Endothelial cell (in vitro differentiated cells): ENCODE data around the gene PMP22. TPM values are rescaled to one million over a fixed set of nuclear protein-coding genes. Genes with fewer than 3 reads are reported as not detected.
A peak's percentile ranks its signal among the peaks of the same experiment; 100 is the strongest.

ENCODE experiments used
- DNase-seq: peaks from one replicate; pipeline ENCODE4 v3.0.0; 2021; ENCODE audit warnings: low spot score
- H3K27ac Mint-ChIP-seq: one replicate; pipeline ENCODE4 v1.8.0; 2021; ENCODE audit warnings: mixed read lengths, inconsistent platforms; ENCODE audit not compliant: unreplicated experiment
- H3K27me3 Mint-ChIP-seq: one replicate; pipeline ENCODE4 v1.8.0; 2021; ENCODE audit warnings: mild to moderate bottlenecking, moderate library complexity, mixed read lengths, inconsistent platforms; ENCODE audit not compliant: unreplicated experiment
- H3K36me3 Mint-ChIP-seq: one replicate; pipeline ENCODE4 v1.8.0; 2021; ENCODE audit warnings: mild to moderate bottlenecking, low read depth, mixed read lengths, inconsistent platforms; ENCODE audit not compliant: unreplicated experiment
- H3K4me1 Mint-ChIP-seq: one replicate; pipeline ENCODE4 v1.8.0; 2021; ENCODE audit warnings: mild to moderate bottlenecking, mixed read lengths, inconsistent platforms; ENCODE audit not compliant: unreplicated experiment
- H3K4me3 Mint-ChIP-seq: one replicate; pipeline ENCODE4 v1.8.0; 2021; ENCODE audit warnings: mild to moderate bottlenecking, mixed read lengths, inconsistent platforms; ENCODE audit not compliant: unreplicated experiment
- H3K9me3 Mint-ChIP-seq: one replicate; pipeline ENCODE4 v1.8.0; 2021; ENCODE audit warnings: mixed read lengths, inconsistent platforms; ENCODE audit not compliant: unreplicated experiment
- CTCF ChIP-seq: fragments of 200-600 bp; sonication (generic); IDR thresholded peaks from one replicate; pipeline ENCODE4 v1.5.0; 2021; ENCODE audit warnings: antibody characterized with exemption; ENCODE audit not compliant: unreplicated experiment
- total RNA-seq: library from RNA; stranded (reverse); fragmentation: NEBNext Ultra II Directional; extraction: Animal tissue kit (Norgen Biotek cat#: 25700); gene quantifications from one replicate; pipeline ENCODE4 v1.2.1, GENCODE V29; 2021; ENCODE audit not compliant: unreplicated experiment

The PMP22 gene
- total RNA-seq, 1 donor from 2014 or later, result 314 TPM

DNA sequence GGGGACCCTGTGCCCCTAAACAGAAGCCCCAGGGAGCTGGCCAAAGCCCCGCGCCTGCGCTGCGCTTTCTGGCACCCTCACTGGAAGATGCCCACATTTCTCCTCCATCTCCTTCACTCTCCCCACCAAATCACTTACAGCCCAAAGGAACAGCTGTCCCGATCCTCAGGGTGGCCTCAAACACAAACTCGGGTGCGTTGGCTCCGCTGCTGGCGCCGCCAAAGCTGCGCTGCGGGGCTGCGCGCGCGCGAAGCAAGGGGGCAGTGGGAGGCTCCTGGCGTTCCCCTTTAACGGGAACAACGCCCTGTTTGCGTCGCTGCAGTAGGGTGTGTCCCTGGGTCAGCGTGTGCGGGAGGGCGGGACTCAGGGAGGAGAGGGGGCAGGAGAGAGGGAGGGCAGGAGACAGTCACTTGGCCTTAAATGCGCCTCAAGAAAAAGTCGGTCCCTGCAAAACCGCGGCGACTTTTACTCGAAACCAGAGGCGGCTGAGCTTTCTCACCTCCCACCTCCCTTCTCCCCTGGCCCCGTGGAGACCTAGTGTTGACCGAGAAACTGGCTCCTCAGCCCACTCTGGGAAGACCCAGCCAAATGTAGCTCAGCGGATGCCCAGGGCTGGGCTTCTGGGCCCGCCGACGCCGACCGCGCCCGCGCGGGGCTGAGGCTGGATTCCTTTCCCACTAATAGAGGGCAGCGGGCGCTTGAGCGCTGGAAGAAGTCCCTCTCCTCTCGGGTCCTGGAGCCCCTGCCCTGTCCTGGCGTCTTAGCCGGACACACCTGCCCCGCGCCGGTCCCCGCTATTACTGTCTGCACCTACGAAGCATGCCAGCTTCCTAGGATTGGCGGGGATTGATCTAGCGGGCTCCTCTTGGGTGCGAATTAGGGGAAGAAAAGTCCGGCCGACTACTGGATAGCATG, 2.6 kb downstream of the PMP22 start:
- peaks cover 23% of the 10 kb centered on the region for H3K4me1 Mint-ChIP-seq
- no peak for TF ChIP-seq CTCF
- H3K27me3 Mint-ChIP-seq, result peaks cover 11% of the 10 kb centered on the region
- peaks cover 20% of the 10 kb centered on the region for H3K36me3 Mint-ChIP-seq
- H3K4me3 Mint-ChIP-seq, result peak overlapping the region; percentile 96
- H3K9me3 Mint-ChIP-seq, result no peaks in the 10 kb centered on the region
- DNase-seq, result peak; percentile 56
- H3K27ac Mint-ChIP-seq, result peak overlapping the region; percentile 38

DNA sequence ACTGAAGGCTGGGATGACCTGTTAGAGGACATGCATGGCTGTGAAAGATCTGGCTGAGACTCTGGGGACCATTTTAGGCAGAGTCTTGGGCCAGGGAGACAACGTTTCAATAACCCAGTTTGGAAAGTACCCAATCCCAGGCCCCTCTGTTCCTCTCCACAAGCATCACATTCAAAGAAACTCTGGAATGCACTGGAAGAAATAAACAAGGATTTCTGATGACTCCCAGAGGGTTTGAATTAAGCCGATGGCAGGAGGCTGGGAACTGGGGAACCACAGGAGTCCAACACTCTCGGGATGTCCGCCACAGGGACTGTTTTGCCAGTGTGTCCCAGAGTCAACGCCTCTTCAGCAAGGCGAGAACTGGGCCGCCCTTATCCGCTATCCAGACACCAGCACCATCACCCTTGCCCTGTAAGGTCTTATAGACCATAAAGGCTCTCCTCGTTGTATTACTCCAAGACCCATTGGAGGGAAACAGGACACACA, 3.3 kb downstream of the PMP22 start:
- DNase-seq, result peak; percentile 15
- Mint-ChIP-seq H3K4me3 (peak overlapping the region; percentile 96), H3K9me3 (no peaks in the 10 kb centered on the region), H3K27ac (peak overlapping the region; percentile 38), H3K27me3 (peaks cover 13% of the 10 kb centered on the region), H3K36me3 (peaks cover 28% of the 10 kb centered on the region), H3K4me1 (peaks cover 29% of the 10 kb centered on the region)
- no peak for TF ChIP-seq CTCF

DNA sequence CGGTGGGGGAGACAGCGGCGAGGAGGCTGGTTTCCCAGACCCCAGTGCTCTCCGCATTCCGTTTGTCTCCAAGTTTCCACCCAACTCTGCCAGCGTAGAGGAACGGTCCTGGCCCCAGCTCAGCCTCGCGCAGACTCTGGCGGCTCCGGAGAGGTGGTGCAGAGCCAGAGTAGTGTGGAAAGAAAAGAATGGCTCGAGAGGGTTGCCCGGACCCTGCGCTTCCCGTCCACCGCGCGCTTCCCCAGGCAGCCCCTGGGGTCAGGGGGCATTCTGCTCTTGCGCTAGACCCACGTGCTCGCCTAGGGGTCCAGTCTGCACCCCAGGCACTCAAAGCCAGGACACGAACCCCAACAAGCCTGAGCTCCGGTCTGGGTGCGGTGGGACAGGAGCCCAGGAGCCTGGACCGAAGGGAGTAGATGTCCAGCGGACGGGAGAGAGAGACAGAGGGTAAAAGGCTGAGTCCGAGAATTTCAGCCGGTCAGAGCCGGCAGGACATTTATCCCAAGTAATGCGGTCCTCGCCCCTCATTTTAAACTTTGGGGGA, 3.8 kb downstream of the PMP22 start:
- Mint-ChIP-seq H3K4me1 (peaks cover 32% of the 10 kb centered on the region), H3K27ac (peak overlapping the region; percentile 48), H3K9me3 (no peaks in the 10 kb centered on the region), H3K36me3 (peaks cover 31% of the 10 kb centered on the region), H3K27me3 (peaks cover 15% of the 10 kb centered on the region), H3K4me3 (peak overlapping the region; percentile 96)
- DNase-seq, result peak; percentile 66
- no peak for TF ChIP-seq CTCF

- peak overlapping the region; percentile 96 for H3K4me3 Mint-ChIP-seq
- H3K27ac Mint-ChIP-seq, result peak overlapping the region; percentile 61
- peak; percentile 90 for TF ChIP-seq CTCF
- peaks cover 36% of the 10 kb centered on the region for H3K4me1 Mint-ChIP-seq
- H3K27me3 Mint-ChIP-seq, result peaks cover 15% of the 10 kb centered on the region
- no peaks in the 10 kb centered on the region for H3K9me3 Mint-ChIP-seq
- peak; percentile 95 for DNase-seq
- peaks cover 36% of the 10 kb centered on the region for H3K36me3 Mint-ChIP-seq
Observed at GRCh38 chr17:15260376-15261257, 4.5 kb downstream of the PMP22 start.
